ENCODE measurements around the gene BRIP1. TPM values are rescaled to one million over a fixed set of nuclear protein-coding genes. Genes with fewer than 3 reads are reported as not detected.

BRIP1 gene
- total and polyA plus RNA-seq, 2 donors (not counting 1 experiment from before 2014, with no cell fraction given), result 4.0 to 8.1 TPM

DNA sequence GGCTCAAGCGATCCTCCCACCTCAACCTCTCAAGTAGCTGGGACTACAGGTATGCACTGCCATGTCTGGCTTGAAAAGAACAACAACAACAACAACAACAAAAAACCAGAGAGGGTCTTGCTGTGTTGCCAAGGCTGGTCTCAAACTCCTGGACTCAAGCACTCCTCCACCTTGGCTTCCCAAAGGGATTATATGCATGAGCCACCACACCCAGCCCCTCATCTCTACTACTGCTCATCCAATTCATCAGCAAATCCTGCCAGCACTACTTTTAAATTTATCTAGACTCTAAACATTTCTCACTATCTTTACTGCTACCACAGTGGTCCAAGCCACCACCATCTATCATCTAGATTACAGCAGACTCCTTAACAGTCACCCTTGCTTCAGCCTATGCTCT is 109.6 kb downstream of the BRIP1 start:
- Histone ChIP-seq H3K27me3 (ENCODE audit: control insufficient read depth, insufficient read depth, low read length) (no peaks in the 10 kb centered on the region), H3K36me3 (ENCODE audit: control insufficient read depth, insufficient read depth, low read length) (no peaks in the 10 kb centered on the region), H3K9ac (ENCODE audit: insufficient read depth, low read length) (no peak overlapping the region), H3K27ac (ENCODE audit: insufficient read depth, low read length) (no peak overlapping the region), H3K4me2 (ENCODE audit: extremely low read depth, insufficient read depth, low read length) (no peak overlapping the region), H4K20me1 (ENCODE audit: control insufficient read depth, extremely low read depth, insufficient read depth, low read length) (no peaks in the 10 kb centered on the region), H3K79me2 (ENCODE audit: control insufficient read depth, insufficient read depth, low read length) (no peaks in the 10 kb centered on the region), H3K4me3 (replicated peaks in 1 of 4; ENCODE audit: control extremely low read depth in 1 of 4, insufficient read depth in 1 of 4, low read depth in 3 of 4, low read length in 4 of 4) (no peak overlapping the region), H2AFZ (ENCODE audit: low read length) (no peak overlapping the region), H3K9me3 (ENCODE audit: control insufficient read depth, insufficient read depth, low read depth, low read length) (no peaks in the 10 kb centered on the region), H3K4me1 (ENCODE audit: control insufficient read depth, extremely low read depth, insufficient read depth, low read length) (no peaks in the 10 kb centered on the region)
- TF ChIP-seq, protein P1, sequence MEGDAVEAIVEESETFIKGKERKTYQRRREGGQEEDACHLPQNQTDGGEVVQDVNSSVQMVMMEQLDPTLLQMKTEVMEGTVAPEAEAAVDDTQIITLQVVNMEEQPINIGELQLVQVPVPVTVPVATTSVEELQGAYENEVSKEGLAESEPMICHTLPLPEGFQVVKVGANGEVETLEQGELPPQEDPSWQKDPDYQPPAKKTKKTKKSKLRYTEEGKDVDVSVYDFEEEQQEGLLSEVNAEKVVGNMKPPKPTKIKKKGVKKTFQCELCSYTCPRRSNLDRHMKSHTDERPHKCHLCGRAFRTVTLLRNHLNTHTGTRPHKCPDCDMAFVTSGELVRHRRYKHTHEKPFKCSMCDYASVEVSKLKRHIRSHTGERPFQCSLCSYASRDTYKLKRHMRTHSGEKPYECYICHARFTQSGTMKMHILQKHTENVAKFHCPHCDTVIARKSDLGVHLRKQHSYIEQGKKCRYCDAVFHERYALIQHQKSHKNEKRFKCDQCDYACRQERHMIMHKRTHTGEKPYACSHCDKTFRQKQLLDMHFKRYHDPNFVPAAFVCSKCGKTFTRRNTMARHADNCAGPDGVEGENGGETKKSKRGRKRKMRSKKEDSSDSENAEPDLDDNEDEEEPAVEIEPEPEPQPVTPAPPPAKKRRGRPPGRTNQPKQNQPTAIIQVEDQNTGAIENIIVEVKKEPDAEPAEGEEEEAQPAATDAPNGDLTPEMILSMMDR (conservative IDR thresholded peaks at IDR 0.05 in 1 of 2, IDR thresholded peaks at IDR 0.05 in 1 of 2; ENCODE audit: low read depth in 1 of 2, low read length in 2 of 2), result no peak
- no peak for TF ChIP-seq EZH2 (IDR thresholded peaks at IDR 0.05; ENCODE audit: low read length, missing control alignments)
- DNase-seq (ENCODE audit: low read depth in 2 of 2), result no peak

DNA sequence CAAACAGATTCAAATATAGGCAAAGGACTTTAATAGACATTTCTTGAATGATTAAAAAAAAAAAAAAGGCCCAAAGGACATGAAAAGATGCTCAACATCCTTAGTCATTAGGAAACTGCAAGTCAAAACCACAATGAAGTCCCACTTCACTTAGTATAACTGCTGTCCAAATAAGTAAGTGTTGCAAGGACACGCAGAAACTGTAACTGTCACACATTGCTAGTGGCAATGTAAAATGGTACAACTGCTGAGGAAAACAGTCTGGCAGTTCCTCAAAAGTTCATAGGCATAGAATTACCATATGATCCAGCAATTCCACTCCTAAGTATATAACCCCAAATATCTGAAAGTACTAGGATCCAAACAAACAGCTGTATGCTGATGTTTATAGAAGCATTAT is 112.7 kb downstream of the BRIP1 start:
- H3K9me3 ChIP-seq (ENCODE audit: control insufficient read depth, insufficient read depth, low read depth, low read length), result no peaks in the 10 kb centered on the region
- no peaks in the 10 kb centered on the region for H3K27me3 ChIP-seq (ENCODE audit: control insufficient read depth, insufficient read depth, low read length)
- TF ChIP-seq, protein P1 (conservative IDR thresholded peaks at IDR 0.05 in 1 of 2, IDR thresholded peaks at IDR 0.05 in 1 of 2; ENCODE audit: low read depth in 1 of 2, low read length in 2 of 2), result no peak
- TF ChIP-seq EZH2 (IDR thresholded peaks at IDR 0.05; ENCODE audit: low read length, missing control alignments), result no peak
- H3K4me3 ChIP-seq (replicated peaks in 1 of 4; ENCODE audit: control extremely low read depth in 1 of 4, insufficient read depth in 1 of 4, low read depth in 3 of 4, low read length in 4 of 4), result no peak overlapping the region
- H3K9ac ChIP-seq (ENCODE audit: insufficient read depth, low read length), result no peak overlapping the region
- H3K4me2 ChIP-seq (ENCODE audit: extremely low read depth, insufficient read depth, low read length), result no peak overlapping the region
- H3K4me1 ChIP-seq (ENCODE audit: control insufficient read depth, extremely low read depth, insufficient read depth, low read length), result no peaks in the 10 kb centered on the region
- no peak overlapping the region for H2AFZ ChIP-seq (ENCODE audit: low read length)
- no peak for DNase-seq (ENCODE audit: low read depth in 2 of 2)
- no peaks in the 10 kb centered on the region for H3K79me2 ChIP-seq (ENCODE audit: control insufficient read depth, insufficient read depth, low read length)
- no peak overlapping the region for H3K27ac ChIP-seq (ENCODE audit: insufficient read depth, low read length)
- H4K20me1 ChIP-seq (ENCODE audit: control insufficient read depth, extremely low read depth, insufficient read depth, low read length), result no peaks in the 10 kb centered on the region
- H3K36me3 ChIP-seq (ENCODE audit: control insufficient read depth, insufficient read depth, low read length), result no peaks in the 10 kb centered on the region

DNA sequence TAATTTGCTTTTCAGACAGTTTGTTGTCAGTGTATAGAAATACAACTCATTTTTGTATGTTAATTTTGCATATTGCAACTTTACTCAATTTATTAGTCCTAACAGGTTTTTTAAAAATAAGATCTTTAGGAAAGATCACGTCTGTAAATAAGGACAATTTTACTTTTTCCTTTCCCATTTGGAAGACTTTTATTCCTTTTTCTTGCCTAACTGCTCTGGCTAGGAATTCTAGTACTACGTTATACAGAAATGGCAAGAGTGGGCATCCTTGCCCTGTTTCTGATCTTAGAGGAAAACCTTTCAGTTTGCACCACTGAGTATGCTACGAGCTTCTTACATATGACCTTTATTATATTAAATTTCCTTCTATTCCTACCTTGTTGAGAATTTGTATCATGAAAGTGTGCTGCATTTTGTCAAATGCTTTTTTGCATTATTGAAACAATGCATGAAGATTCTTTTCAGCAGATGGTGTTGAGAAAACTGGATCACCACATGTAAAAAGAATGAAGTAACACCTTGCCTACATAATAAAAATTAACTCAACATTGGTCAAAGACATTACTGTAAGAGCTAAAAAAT is 113.4 kb downstream of the BRIP1 start:
- Histone ChIP-seq H3K4me3 (replicated peaks in 1 of 4; ENCODE audit: control extremely low read depth in 1 of 4, insufficient read depth in 1 of 4, low read depth in 3 of 4, low read length in 4 of 4) (no peak overlapping the region), H3K27me3 (ENCODE audit: control insufficient read depth, insufficient read depth, low read length) (no peaks in the 10 kb centered on the region), H3K79me2 (ENCODE audit: control insufficient read depth, insufficient read depth, low read length) (no peaks in the 10 kb centered on the region), H3K36me3 (ENCODE audit: control insufficient read depth, insufficient read depth, low read length) (no peaks in the 10 kb centered on the region), H4K20me1 (ENCODE audit: control insufficient read depth, extremely low read depth, insufficient read depth, low read length) (no peaks in the 10 kb centered on the region), H2AFZ (ENCODE audit: low read length) (no peak overlapping the region), H3K9ac (ENCODE audit: insufficient read depth, low read length) (no peak overlapping the region), H3K4me1 (ENCODE audit: control insufficient read depth, extremely low read depth, insufficient read depth, low read length) (no peaks in the 10 kb centered on the region), H3K4me2 (ENCODE audit: extremely low read depth, insufficient read depth, low read length) (no peak overlapping the region), H3K9me3 (ENCODE audit: control insufficient read depth, insufficient read depth, low read depth, low read length) (no peaks in the 10 kb centered on the region), H3K27ac (ENCODE audit: insufficient read depth, low read length) (no peak overlapping the region)
- DNase-seq (ENCODE audit: low read depth in 2 of 2), result no peak
- TF ChIP-seq, protein P1 (conservative IDR thresholded peaks at IDR 0.05 in 1 of 2, IDR thresholded peaks at IDR 0.05 in 1 of 2; ENCODE audit: low read depth in 1 of 2, low read length in 2 of 2), result no peak
